Panc1 (cell line): Measurements from ENCODE around the gene LSM4. TPM values are rescaled to one million over a fixed set of nuclear protein-coding genes. Genes with fewer than 3 reads are reported as not detected.

ENCODE experiments used
- ATAC-seq: fragments of 200-7000 bp; cut with Tn5 transposase; 2 replicates; pipeline ENCODE4 v1.9.1; 2020; ENCODE audit warnings: mild to moderate bottlenecking, moderate library complexity
- BruUV-seq: library from RNA; stranded (reverse); fragments of 400-500 nt; replicated peaks from 2 replicates; lab custom pipeline; 2021; lab: Mats Ljungman, UMichigan
- CTCF ChIA-PET: fragments of 300-600 bp; sonication (Branson Sonifier 250); formaldehyde crosslinking; loops from one replicate; lab custom pipeline; 2022; ENCODE audit warnings: antibody characterized with exemption; lab: Charles Lee
- POLR2A ChIA-PET: fragments of 300-600 bp; sonication (Branson Sonifier 250); formaldehyde crosslinking; loops from one replicate; lab custom pipeline; 2022; ENCODE audit warnings: antibody characterized with exemption; lab: Charles Lee
- DNase-seq: peaks from one replicate; pipeline ENCODE4 v3.0.0-alpha.2; 2010; ENCODE audit warnings: low read depth, low spot score
- H3K27ac ChIP-seq: 2 replicates; pipeline ENCODE4 v1.5.1; 2011; ENCODE audit warnings: mild to moderate bottlenecking, low read length, inconsistent platforms
- H3K27me3 ChIP-seq: fragments of 200-500 bp; sonication (Bioruptor generic); 2 replicates; pipeline ENCODE4 v1.6.0; 2014; ENCODE audit warnings: low read length, inconsistent platforms; ENCODE audit not compliant: control insufficient read depth, insufficient read depth
- H3K36me3 ChIP-seq: fragments of 200-500 bp; sonication (Bioruptor generic); 2 replicates; pipeline ENCODE4 v1.5.1; 2014; ENCODE audit warnings: inconsistent platforms, mild to moderate bottlenecking, low read length, moderate library complexity; ENCODE audit not compliant: control insufficient read depth, insufficient read depth
- H3K4me1 ChIP-seq: 2 replicates; pipeline ENCODE4 v1.5.1; 2011; ENCODE audit warnings: inconsistent platforms, mild to moderate bottlenecking, low read length, moderate library complexity; ENCODE audit not compliant: control insufficient read depth, insufficient read depth
- H3K4me3 ChIP-seq, 2 experiments: 2 replicates each; pipeline ENCODE4 v1.5.1; 2011 to 2012; ENCODE audit warnings: low read depth in 2 of 2, low read length in 2 of 2, mild to moderate bottlenecking in 2 of 2, inconsistent platforms in 1 of 2, moderate library complexity in 1 of 2
- H3K9me3 ChIP-seq: fragments of 200-500 bp; sonication (Bioruptor generic); 2 replicates; pipeline ENCODE4 v1.5.1; 2014; ENCODE audit warnings: low read depth, mild to moderate bottlenecking, inconsistent platforms, low read length, moderate library complexity; ENCODE audit not compliant: control insufficient read depth, insufficient read depth
- CTCF ChIP-seq: fragments of 450-650 bp; IDR thresholded peaks from 2 replicates; pipeline ENCODE4 v1.5.1; 2017; ENCODE audit warnings: mild to moderate bottlenecking
- POLR2AphosphoS5 ChIP-seq: IDR thresholded peaks from 2 replicates; pipeline ENCODE4 v1.6.1; 2012; ENCODE audit warnings: mild to moderate bottlenecking, low read depth, low read length, moderate library complexity
- REST ChIP-seq, 2 experiments: IDR thresholded peaks; 2 replicates each; pipeline ENCODE4 v1.6.1; 2011 to 2012; ENCODE audit warnings: low read depth in 2 of 2, control low read depth in 1 of 2, low read length in 1 of 2, mild to moderate bottlenecking in 1 of 2, moderate library complexity in 1 of 2; ENCODE audit not compliant: insufficient read depth in 1 of 2
- SIN3A ChIP-seq: IDR thresholded peaks from 2 replicates; pipeline ENCODE4 v1.6.1; 2012; ENCODE audit warnings: low read depth, mild to moderate bottlenecking, low read length, moderate library complexity, borderline replicate concordance; ENCODE audit not compliant: insufficient read depth
- TCF7L2 ChIP-seq: IDR thresholded peaks from 2 replicates; pipeline ENCODE4 v1.6.1; 2011; ENCODE audit warnings: mild to moderate bottlenecking, low read depth, low read length, inconsistent platforms
- in situ Hi-C: cut with HindIII; loops from 2 replicates; pipeline ENCODE4 v1.10.0; 2016; ENCODE audit warnings: low sequenced_read_pairs, low pct_unique_long_range_greater_than_20kb
- intact Hi-C: fragments of 100-400 bp; cut with micrococcal nuclease; formaldehyde crosslinking; loops from one replicate; pipeline ENCODE4 v1.10.0; 2022; ENCODE audit not compliant: unreplicated experiment
- total RNA-seq: library from RNA; stranded (reverse); gene quantifications from one replicate; pipeline ENCODE4 v1.2.1, GENCODE V29; 2021; ENCODE audit not compliant: unreplicated experiment

The LSM4 gene
- total RNA-seq, 1 experiment from 2014 or later = 209 TPM

- ATAC-seq (no peak), DNase-seq (no peak)
- peak overlapping the region; percentile 75 for H3K27ac ChIP-seq
- BruUV-seq = TSS peak; percentile 94
- TF ChIP-seq POLR2AphosphoS5 = no peak
- no peak for TF ChIP-seq TCF7L2
- TF ChIP-seq REST (IDR thresholded peaks at IDR 0.05; ENCODE audit: insufficient read depth in 1 of 2, low read depth in 2 of 2, low read length in 1 of 2) = no peak
- TF ChIP-seq CTCF = no peak
- TF ChIP-seq SIN3A = no peak
- no peaks in the 10 kb centered on the region for H3K27me3 ChIP-seq
- ChIA-PET CTCF (interaction anchor here (0.6 to 1.1 kb wide), 2 partner anchors 27 to 461 kb away, joined by 3 to 5 read pairs; no protein-coding TSS in a partner anchor), POLR2A (interaction anchor here (0.5 kb wide), 1 partner anchor 29 kb away, joined by 7 read pairs; no protein-coding TSS in a partner anchor)
- H3K4me1 ChIP-seq = peaks cover 52% of the 10 kb centered on the region
- H3K4me3 ChIP-seq = no peak overlapping the region
- intact Hi-C loops = no loop called here
- H3K36me3 ChIP-seq = no peaks in the 10 kb centered on the region
- in situ Hi-C loops = no loop called here
- H3K9me3 ChIP-seq = no peaks in the 10 kb centered on the region
These were observed 16.0 kb downstream of the LSM4 start for GRCh38 chr19:18306888-18307260.

- Histone ChIP-seq H3K27ac (peak overlapping the region; percentile 75), H3K27me3 (no peaks in the 10 kb centered on the region), H3K4me1 (peaks cover 56% of the 10 kb centered on the region), H3K36me3 (no peaks in the 10 kb centered on the region), H3K9me3 (no peaks in the 10 kb centered on the region), H3K4me3 (no peak overlapping the region)
- ATAC-seq (no peak), DNase-seq (no peak)
- in situ Hi-C loops (no loop called here), intact Hi-C loops (no loop called here)
- BruUV-seq = no TSS peak
- POLR2A ChIA-PET = interaction anchor here (0.5 kb wide), 1 partner anchor 29 kb away, joined by 7 read pairs; no protein-coding TSS in a partner anchor
- CTCF ChIA-PET = interaction anchor here (0.6 to 1.1 kb wide), 2 partner anchors 27 to 461 kb away, joined by 3 to 5 read pairs; no protein-coding TSS in a partner anchor
- TF ChIP-seq CTCF (no peak), POLR2AphosphoS5 (no peak), REST (IDR thresholded peaks at IDR 0.05; ENCODE audit: insufficient read depth in 1 of 2, low read depth in 2 of 2, low read length in 1 of 2) (no peak), TCF7L2 (no peak), SIN3A (no peak)
These were observed 16.5 kb downstream of the LSM4 start for GRCh38 chr19:18306209-18306887.
